ENCODE results near the gene IGF2BP3. TPM values are rescaled to one million over a fixed set of nuclear protein-coding genes. Genes with fewer than 3 reads are reported as not detected.
A peak's percentile ranks its signal among the peaks of the same experiment; 100 is the strongest.

The IGF2BP3 gene
- total and polyA plus RNA-seq, 2 donors (not counting 3 experiments of a cell fraction or from before 2014, with no cell fraction given) = 41.2 to 111 TPM

DNA sequence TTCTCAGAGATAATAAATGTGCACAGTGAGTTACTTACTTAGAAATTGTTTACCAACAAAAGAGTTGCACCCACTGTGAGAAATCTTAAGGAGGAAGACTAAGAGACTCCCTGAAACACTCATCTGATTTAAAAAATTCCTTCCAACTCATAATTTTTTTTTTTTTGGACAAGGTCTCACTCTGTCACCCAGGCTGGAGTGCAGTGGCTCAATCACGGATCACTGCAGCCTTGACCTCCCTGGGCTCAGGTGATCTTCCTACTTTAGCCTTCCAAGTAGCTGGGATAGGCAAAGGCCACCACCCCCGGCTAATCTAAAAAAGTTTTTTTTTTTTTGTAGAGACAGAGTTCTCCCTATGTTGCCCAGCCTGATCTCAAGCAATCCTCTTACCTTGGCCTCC lies 135.2 kb downstream of the IGF2BP3 start:
- no peaks in the 10 kb centered on the region for H4K20me1 ChIP-seq (replicated peaks; ENCODE audit: control insufficient read depth, extremely low read depth, insufficient read depth, low read length)
- ChIA-PET CTCF (interaction anchor here (0.9 to 3.0 kb wide), 10 partner anchors 9 to 128 kb away, joined by 3 to 11 read pairs (median 4); no protein-coding TSS in a partner anchor), POLR2A (interaction anchor here (1.1 to 1.3 kb wide), 2 partner anchors 9 to 15 kb away, joined by 4 to 6 read pairs; no protein-coding TSS in a partner anchor)
- DNase-seq (ENCODE audit: low read depth, low spot score) = no peak
- no peaks in the 10 kb centered on the region for H3K9me1 ChIP-seq (replicated peaks; ENCODE audit: control insufficient read depth, extremely low read depth, insufficient read depth, low read length)
- peak overlapping the region; percentile 62 for H3K4me2 ChIP-seq (ENCODE audit: insufficient read depth, low read length)
- H3K4me3 ChIP-seq (replicated peaks in 1 of 3; ENCODE audit: insufficient read depth in 1 of 3, low read depth in 1 of 3, low read length in 3 of 3) = no peak overlapping the region
- no peak overlapping the region for H2AFZ ChIP-seq (ENCODE audit: low read depth, low read length)
- peaks cover 49% of the 10 kb centered on the region for H3K4me1 ChIP-seq (ENCODE audit: control insufficient read depth, extremely low read depth, insufficient read depth, low read length)
- TF ChIP-seq, protein P1, sequence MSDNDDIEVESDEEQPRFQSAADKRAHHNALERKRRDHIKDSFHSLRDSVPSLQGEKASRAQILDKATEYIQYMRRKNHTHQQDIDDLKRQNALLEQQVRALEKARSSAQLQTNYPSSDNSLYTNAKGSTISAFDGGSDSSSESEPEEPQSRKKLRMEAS (IDR thresholded peaks at IDR 0.05; ENCODE audit: insufficient read depth, insufficient read length) = no peak
- TF ChIP-seq GATA2 (IDR thresholded peaks at IDR 0.05; ENCODE audit: insufficient read depth, insufficient read length, low read depth, low read length) (no peak), EZH2 (IDR thresholded peaks at IDR 0.05; ENCODE audit: borderline replicate concordance, low read depth, low read length, severe bottlenecking) (no peak), MYC (IDR thresholded peaks at IDR 0.05; ENCODE audit: low read depth, low read length) (no peak), POLR2A (IDR thresholded peaks at IDR 0.05; ENCODE audit: low read depth, low read length) (no peak), FOS (IDR thresholded peaks at IDR 0.05; ENCODE audit: borderline replicate concordance, insufficient read depth, low read length) (no peak), JUN (IDR thresholded peaks at IDR 0.05; ENCODE audit: borderline replicate concordance, insufficient read depth, insufficient read length, low read depth) (no peak), POLR2AphosphoS5 (IDR thresholded peaks at IDR 0.05; ENCODE audit: insufficient read depth, low read depth, low read length) (no peak)
- TF ChIP-seq, protein P2, sequence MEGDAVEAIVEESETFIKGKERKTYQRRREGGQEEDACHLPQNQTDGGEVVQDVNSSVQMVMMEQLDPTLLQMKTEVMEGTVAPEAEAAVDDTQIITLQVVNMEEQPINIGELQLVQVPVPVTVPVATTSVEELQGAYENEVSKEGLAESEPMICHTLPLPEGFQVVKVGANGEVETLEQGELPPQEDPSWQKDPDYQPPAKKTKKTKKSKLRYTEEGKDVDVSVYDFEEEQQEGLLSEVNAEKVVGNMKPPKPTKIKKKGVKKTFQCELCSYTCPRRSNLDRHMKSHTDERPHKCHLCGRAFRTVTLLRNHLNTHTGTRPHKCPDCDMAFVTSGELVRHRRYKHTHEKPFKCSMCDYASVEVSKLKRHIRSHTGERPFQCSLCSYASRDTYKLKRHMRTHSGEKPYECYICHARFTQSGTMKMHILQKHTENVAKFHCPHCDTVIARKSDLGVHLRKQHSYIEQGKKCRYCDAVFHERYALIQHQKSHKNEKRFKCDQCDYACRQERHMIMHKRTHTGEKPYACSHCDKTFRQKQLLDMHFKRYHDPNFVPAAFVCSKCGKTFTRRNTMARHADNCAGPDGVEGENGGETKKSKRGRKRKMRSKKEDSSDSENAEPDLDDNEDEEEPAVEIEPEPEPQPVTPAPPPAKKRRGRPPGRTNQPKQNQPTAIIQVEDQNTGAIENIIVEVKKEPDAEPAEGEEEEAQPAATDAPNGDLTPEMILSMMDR (IDR thresholded peaks at IDR 0.05; ENCODE audit: extremely low read depth in 1 of 2, insufficient read depth in 1 of 2, low read depth in 1 of 2, low read length in 2 of 2) = no peak
- FAIRE-seq = no peak
- dilution Hi-C loops (cut with MboI; ENCODE audit: extremely low pct_ligation_motif_present, low sequenced_read_pairs) (no loop called here), intact Hi-C loops (cut with micrococcal nuclease) (loop anchor here (2.0 kb wide), 2 partner anchors 36 to 136 kb away; partner anchors contain the start of genes IGF2BP3 and MALSU1)
- H3K27me3 ChIP-seq (ENCODE audit: control insufficient read depth in 2 of 2, insufficient read depth in 2 of 2, low read length in 2 of 2) = no peaks in the 10 kb centered on the region
- peaks cover 7 to 29% of the 10 kb centered on the region in 2 experiments for H3K36me3 ChIP-seq (ENCODE audit: control insufficient read depth in 2 of 2, extremely low read depth in 1 of 2, insufficient read depth in 2 of 2, low read length in 2 of 2)
- peaks cover 56% of the 10 kb centered on the region for H3K79me2 ChIP-seq (ENCODE audit: control insufficient read depth, insufficient read depth, low read length)
- H3K9ac ChIP-seq (replicated peaks; ENCODE audit: extremely low read depth, insufficient read depth, low read length) = peak overlapping the region; percentile 51
- H3K27ac ChIP-seq (ENCODE audit: insufficient read depth, low read depth, low read length) = peak overlapping the region; percentile 93
- no TSS peak for BruUV-seq (replicated peaks)
- no peaks in the 10 kb centered on the region for H3K9me3 ChIP-seq (replicated peaks; ENCODE audit: control insufficient read depth, insufficient read depth, low read length)

Data from endothelial cell of umbilical vein (primary cell).